IMR-90 (cell line): ENCODE results near the gene RAB6A. TPM values are rescaled to one million over a fixed set of nuclear protein-coding genes. Genes with fewer than 3 reads are reported as not detected.

Source experiments
- ATAC-seq: fragments of 200-7000 bp; cut with Tn5 transposase; 2 replicates; pipeline ENCODE4 v1.9.1; 2020; ENCODE audit warnings: low read depth, mild to moderate bottlenecking, moderate library complexity
- BruUV-seq: library from RNA; stranded (reverse); fragments of 400-500 nt; replicated peaks from 2 replicates; lab custom pipeline; 2021; lab: Mats Ljungman, UMichigan
- CTCF ChIA-PET: fragments of 300-600 bp; formaldehyde crosslinking; extraction: SDS; loops from one replicate; lab custom pipeline; 2021; ENCODE audit warnings: antibody characterized with exemption; lab: Yijun Ruan, JAX
- POLR2A ChIA-PET: fragments of 300-600 bp; sonication (Branson Sonifier 250); formaldehyde crosslinking; loops from one replicate; lab custom pipeline; 2022; ENCODE audit warnings: antibody characterized with exemption; ENCODE audit not compliant: unreplicated experiment; lab: Charles Lee
- DNase-seq: peaks from one replicate; pipeline ENCODE4 v3.0.0; 2013
- H2AFZ ChIP-seq: replicated peaks from 2 replicates; pipeline ENCODE3; 2013; ENCODE audit warnings: low read length, mild to moderate bottlenecking; ENCODE audit not compliant: poor library complexity
- H2AK5ac ChIP-seq: 2 replicates; pipeline ENCODE4 v1.6.1; 2013; ENCODE audit warnings: low read depth, low read length, inconsistent platforms
- H2AK9ac ChIP-seq: replicated peaks from 2 replicates; pipeline ENCODE3; 2013; ENCODE audit warnings: mild to moderate bottlenecking, low read depth, low read length, moderate library complexity; ENCODE audit not compliant: poor library complexity
- H2BK120ac ChIP-seq: 2 replicates; pipeline ENCODE4 v1.6.1; 2013; ENCODE audit warnings: low read depth, low read length, inconsistent platforms
- H2BK15ac ChIP-seq: 3 replicates; pipeline ENCODE4 v1.6.1; 2013; ENCODE audit warnings: low read depth, low read length, inconsistent platforms
- H2BK20ac ChIP-seq: 2 replicates; pipeline ENCODE4 v1.6.1; 2013; ENCODE audit warnings: low read depth, mild to moderate bottlenecking, inconsistent platforms, low read length, moderate library complexity
- H2BK5ac ChIP-seq: 2 replicates; pipeline ENCODE4 v1.6.1; 2013; ENCODE audit warnings: mild to moderate bottlenecking, low read depth, low read length, inconsistent platforms; ENCODE audit not compliant: poor library complexity, severe bottlenecking
- H3K14ac ChIP-seq: replicated peaks from 2 replicates; pipeline ENCODE4 v1.6.1; 2013; ENCODE audit warnings: low read depth, low read length, inconsistent platforms
- H3K18ac ChIP-seq: 2 replicates; pipeline ENCODE4 v1.6.1; 2013; ENCODE audit warnings: low read depth, low read length, control low read depth
- H3K23ac ChIP-seq: 2 replicates; pipeline ENCODE4 v1.6.1; 2013; ENCODE audit warnings: low read depth, low read length, inconsistent platforms
- H3K27ac ChIP-seq: 2 replicates; pipeline ENCODE4 v1.5.1; 2013; ENCODE audit warnings: mild to moderate bottlenecking, control low read depth, low read length; ENCODE audit not compliant: insufficient read depth
- H3K27me3 ChIP-seq: 2 replicates; pipeline ENCODE4 v1.6.1; 2013; ENCODE audit warnings: low read length; ENCODE audit not compliant: control insufficient read depth, insufficient read depth
- H3K36me3 ChIP-seq: 2 replicates; pipeline ENCODE4 v1.6.1; 2013; ENCODE audit warnings: low read length, mixed read lengths; ENCODE audit not compliant: control insufficient read depth, insufficient read depth
- H3K4ac ChIP-seq: 2 replicates; pipeline ENCODE4 v1.6.1; 2013; ENCODE audit warnings: low read depth, low read length, inconsistent platforms
- H3K4me1 ChIP-seq: 2 replicates; pipeline ENCODE4 v1.6.1; 2013; ENCODE audit warnings: low read length, mixed read lengths; ENCODE audit not compliant: control insufficient read depth, insufficient read depth
- H3K4me2 ChIP-seq: 2 replicates; pipeline ENCODE4 v1.6.1; 2013; ENCODE audit warnings: low read depth, mild to moderate bottlenecking, control low read depth, low read length, moderate library complexity
- H3K4me3 ChIP-seq: 2 replicates; pipeline ENCODE4 v1.5.1; 2013; ENCODE audit warnings: low read depth, mild to moderate bottlenecking, control low read depth, low read length, moderate library complexity; ENCODE audit not compliant: insufficient read depth
- H3K56ac ChIP-seq: 2 replicates; pipeline ENCODE4 v1.6.1; 2013; ENCODE audit warnings: low read length, inconsistent platforms; ENCODE audit not compliant: insufficient read depth; ENCODE audit errors: extremely low read depth
- H3K79me1 ChIP-seq, 2 experiments: 2 replicates each; pipeline ENCODE4 v1.6.1; 2013; ENCODE audit warnings: low read length in 2 of 2, inconsistent platforms in 1 of 2, low read depth in 1 of 2
- H3K9ac ChIP-seq: 2 replicates; pipeline ENCODE4 v1.6.1; 2013; ENCODE audit warnings: low read depth, low read length, control low read depth
- H3K9me1 ChIP-seq: 2 replicates; pipeline ENCODE4 v1.6.1; 2013; ENCODE audit warnings: low read length, inconsistent platforms; ENCODE audit not compliant: insufficient read depth
- H3K9me3 ChIP-seq: 2 replicates; pipeline ENCODE4 v1.6.1; 2013; ENCODE audit warnings: low read length; ENCODE audit not compliant: control insufficient read depth, insufficient read depth
- H4K20me1 ChIP-seq: 2 replicates; pipeline ENCODE4 v1.6.1; 2013; ENCODE audit warnings: low read length, inconsistent platforms; ENCODE audit not compliant: insufficient read depth
- H4K5ac ChIP-seq: 2 replicates; pipeline ENCODE4 v1.6.1; 2013; ENCODE audit warnings: mild to moderate bottlenecking, low read depth, low read length, control low read depth
- H4K8ac ChIP-seq, 2 experiments: 2 replicates each; pipeline ENCODE4 v1.6.1; 2013; ENCODE audit warnings: low read depth in 2 of 2, low read length in 2 of 2, control low read depth in 1 of 2, inconsistent platforms in 1 of 2
- H4K91ac ChIP-seq: 2 replicates; pipeline ENCODE4 v1.6.1; 2013; ENCODE audit warnings: low read depth, low read length, inconsistent platforms; ENCODE audit not compliant: insufficient read depth
- BHLHE40 ChIP-seq: fragments of 150-350 bp; IDR thresholded peaks from 2 replicates; pipeline ENCODE4 v1.6.1; 2016; ENCODE audit warnings: mild to moderate bottlenecking, low read depth, low read length
- CTCF ChIP-seq: conservative IDR thresholded peaks from 2 replicates; pipeline ENCODE4 v1.5.1; 2012; ENCODE audit warnings: mild to moderate bottlenecking, low read depth, low read length, improper control_type of control experiment
- ELK1 ChIP-seq: fragments of 150-350 bp; IDR thresholded peaks from 2 replicates; pipeline ENCODE4 v1.6.1; 2016; ENCODE audit warnings: low read depth, mild to moderate bottlenecking, low read length, moderate library complexity, borderline replicate concordance
- FOS ChIP-seq: fragments of 150-350 bp; IDR thresholded peaks from 2 replicates; pipeline ENCODE4 v1.6.1; 2016; ENCODE audit warnings: low read depth, low read length
- MAFK ChIP-seq: IDR thresholded peaks from 2 replicates; pipeline ENCODE4 v1.6.1; 2012; ENCODE audit warnings: low read depth, low read length, improper control_type of control experiment
- MAZ ChIP-seq: IDR thresholded peaks from 2 replicates; pipeline ENCODE4 v1.6.1; 2012; ENCODE audit warnings: low read depth, mild to moderate bottlenecking, low read length, improper control_type of control experiment, moderate library complexity, borderline replicate concordance
- MXI1 ChIP-seq: IDR thresholded peaks from 2 replicates; pipeline ENCODE4 v1.6.1; 2012; ENCODE audit warnings: low read depth, mild to moderate bottlenecking, low read length, moderate library complexity, borderline replicate concordance
- POLR2A ChIP-seq: IDR thresholded peaks from 2 replicates; pipeline ENCODE4 v1.6.1; 2012; ENCODE audit warnings: mild to moderate bottlenecking, low read depth, low read length
- RCOR1 ChIP-seq: IDR thresholded peaks from 2 replicates; pipeline ENCODE4 v1.6.1; 2012; ENCODE audit warnings: mild to moderate bottlenecking, low read length, improper control_type of control experiment; ENCODE audit not compliant: insufficient replicate concordance
- RFX5 ChIP-seq: IDR thresholded peaks from 2 replicates; pipeline ENCODE4 v1.8.0; 2012; ENCODE audit warnings: low read depth, mild to moderate bottlenecking, low read length, moderate library complexity
- SMC3 ChIP-seq: fragments of 150-350 bp; IDR thresholded peaks from 2 replicates; pipeline ENCODE4 v1.6.1; 2016; ENCODE audit warnings: low read depth, mild to moderate bottlenecking, antibody characterized with exemption, low read length, moderate library complexity
- dilution Hi-C: fragments of 300-500 bp; cut with HindIII; formaldehyde crosslinking; loops from one replicate; pipeline ENCODE4 v1.14.3; 2018; ENCODE audit warnings: low sequenced_read_pairs; ENCODE audit not compliant: unreplicated experiment
- in situ Hi-C: fragments of 300-500 bp; cut with MboI; formaldehyde crosslinking; loops from 3 replicates; pipeline ENCODE4 v1.14.3; 2019; ENCODE audit warnings: low sequenced_read_pairs, inconsistent platforms, mixed read lengths
- intact Hi-C: fragments of 100-400 bp; cut with micrococcal nuclease; formaldehyde crosslinking; loops from 2 replicates; pipeline ENCODE4 v1.10.0; 2022
- polyA plus RNA-seq, 3 experiments: library from polyadenylated mRNA; depleted of rRNA; stranded (reverse); fragments of >200 nt; gene quantifications; 2 replicates each; pipeline ENCODE4 v1.2.3, GENCODE V29; 2012; ENCODE audit warnings: low replicate concordance in 1 of 3
- total RNA-seq: library from RNA; depleted of rRNA; stranded (reverse); fragments of >200 nt; gene quantifications from 2 replicates; pipeline ENCODE4 v1.2.3, GENCODE V29; 2012
- TF ChIP-seq, protein P1 (sequence below): fragments of 150-350 bp; IDR thresholded peaks from 2 replicates; pipeline ENCODE4 v1.6.1; 2017; ENCODE audit warnings: mild to moderate bottlenecking, antibody characterized with exemption, low read length, low read depth

RAB6A gene
- total and polyA plus RNA-seq, 2 of the 4 experiments (the other 2 are of a cell fraction) = 65.5 to 81.0 TPM

DNA sequence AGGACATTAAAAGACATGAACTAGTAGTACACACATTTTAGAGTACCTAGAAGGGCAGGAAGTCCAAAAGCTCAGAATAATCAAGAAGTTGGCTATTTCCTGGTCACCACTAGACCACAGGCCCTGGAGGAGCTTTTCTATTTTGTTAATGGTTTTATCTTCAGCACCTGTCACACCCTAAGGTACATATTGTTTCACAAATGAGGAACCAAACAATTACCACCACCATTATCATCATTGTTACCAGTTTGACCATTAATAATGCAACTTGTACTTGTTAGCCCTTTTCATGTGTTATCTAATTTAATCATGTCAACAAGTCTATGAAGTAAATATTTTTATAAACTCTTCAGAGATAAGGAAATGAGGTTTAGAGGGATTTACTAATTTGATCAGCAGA lies 31.7 kb upstream of the RAB6A start:
- H2BK5ac ChIP-seq = no peak overlapping the region
- H3K27me3 ChIP-seq = no peaks in the 10 kb centered on the region
- H3K56ac ChIP-seq = no peak overlapping the region
- CTCF ChIA-PET = no interaction called here
- no peak overlapping the region for H4K8ac ChIP-seq
- peaks cover 3 to 40% of the 10 kb centered on the region in 2 experiments; a peak in 2 of 4 replicates for H3K79me1 ChIP-seq
- H3K23ac ChIP-seq = no peak overlapping the region
- H2AFZ ChIP-seq = no peak overlapping the region
- ATAC-seq (no peak), DNase-seq (no peak)
- no peak overlapping the region for H3K4me3 ChIP-seq
- no peaks in the 10 kb centered on the region for H3K4me1 ChIP-seq
- H2BK120ac ChIP-seq = no peak overlapping the region
- H3K27ac ChIP-seq = no peak overlapping the region
- H4K91ac ChIP-seq = no peak overlapping the region
- no peak overlapping the region for H3K14ac ChIP-seq
- dilution Hi-C loops = no loop called here
- H3K9me1 ChIP-seq = no peaks in the 10 kb centered on the region
- intact Hi-C loops = no loop called here
- no peak overlapping the region for H2BK20ac ChIP-seq
- no peak overlapping the region for H3K4me2 ChIP-seq
- H2AK5ac ChIP-seq = no peak overlapping the region
- H4K20me1 ChIP-seq = no peaks in the 10 kb centered on the region
- no peak overlapping the region for H2BK15ac ChIP-seq
- no peak overlapping the region for H2AK9ac ChIP-seq
- BruUV-seq = no TSS peak
- POLR2A ChIA-PET = no interaction called here
- H3K18ac ChIP-seq = no peak overlapping the region
- H3K9me3 ChIP-seq = no peaks in the 10 kb centered on the region
- H3K36me3 ChIP-seq = peaks cover under 1% of the 10 kb centered on the region; the same call in 1 of the 2 replicates
- TF ChIP-seq MXI1 (no peak), POLR2A (no peak), RCOR1 (no peak), BHLHE40 (no peak), ELK1 (no peak), SMC3 (no peak), CTCF (no peak), MAFK (no peak), RFX5 (no peak), FOS (no peak), MAZ (no peak)
- TF ChIP-seq, protein P1, sequence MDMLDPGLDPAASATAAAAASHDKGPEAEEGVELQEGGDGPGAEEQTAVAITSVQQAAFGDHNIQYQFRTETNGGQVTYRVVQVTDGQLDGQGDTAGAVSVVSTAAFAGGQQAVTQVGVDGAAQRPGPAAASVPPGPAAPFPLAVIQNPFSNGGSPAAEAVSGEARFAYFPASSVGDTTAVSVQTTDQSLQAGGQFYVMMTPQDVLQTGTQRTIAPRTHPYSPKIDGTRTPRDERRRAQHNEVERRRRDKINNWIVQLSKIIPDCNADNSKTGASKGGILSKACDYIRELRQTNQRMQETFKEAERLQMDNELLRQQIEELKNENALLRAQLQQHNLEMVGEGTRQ = no peak
- no peak overlapping the region for H3K9ac ChIP-seq
- H4K5ac ChIP-seq = no peak overlapping the region
- H3K4ac ChIP-seq = no peak overlapping the region
- in situ Hi-C loops = no loop called here
